ENCODE data around the gene MRPL1. TPM values are rescaled to one million over a fixed set of nuclear protein-coding genes. Genes with fewer than 3 reads are reported as not detected.

Gene MRPL1
- total RNA-seq, 1 experiment from 2014 or later: 18.3 TPM

- ChIA-PET CTCF (no interaction called here), POLR2A (no interaction called here)
- H3K4me3 ChIP-seq (ENCODE audit: low read depth in 2 of 2, low read length in 2 of 2): no peak overlapping the region
- H3K36me3 ChIP-seq (ENCODE audit: control insufficient read depth, insufficient read depth, low read length): peaks cover 5% of the 10 kb centered on the region; the same call in 1 of the 2 replicates
- BruUV-seq (replicated peaks): no TSS peak
- no peaks in the 10 kb centered on the region for H3K9me3 ChIP-seq (ENCODE audit: control insufficient read depth, insufficient read depth, low read depth, low read length)
- H3K27me3 ChIP-seq (ENCODE audit: control insufficient read depth, insufficient read depth, low read length): no peaks in the 10 kb centered on the region
- H3K4me1 ChIP-seq (ENCODE audit: control insufficient read depth, insufficient read depth, low read length): no peaks in the 10 kb centered on the region
- ATAC-seq: no peak
- in situ Hi-C loops (cut with HindIII; ENCODE audit: low pct_unique_long_range_greater_than_20kb, low sequenced_read_pairs): no loop called here
- H3K27ac ChIP-seq (ENCODE audit: low read length): no peak overlapping the region
- DNase-seq (ENCODE audit: low read depth, low spot score): no peak
- intact Hi-C loops (cut with micrococcal nuclease; ENCODE audit: unreplicated experiment): no loop called here
- no peak for TF ChIP-seq SIN3A (IDR thresholded peaks at IDR 0.05; ENCODE audit: borderline replicate concordance, insufficient read depth, low read depth, low read length)
- TF ChIP-seq POLR2AphosphoS5 (IDR thresholded peaks at IDR 0.05; ENCODE audit: low read depth, low read length): no peak
- TF ChIP-seq REST (IDR thresholded peaks at IDR 0.05; ENCODE audit: insufficient read depth in 1 of 2, low read depth in 2 of 2, low read length in 1 of 2): no peak
- TF ChIP-seq CTCF (IDR thresholded peaks at IDR 0.05): no peak
- TF ChIP-seq TCF7L2 (IDR thresholded peaks at IDR 0.05; ENCODE audit: low read depth, low read length): no peak
These were observed 30.8 kb downstream of the MRPL1 start for GRCh38 chr4:77893451-77893850.

GRCh38 chr4:77899607-77900006 is 37.0 kb downstream of the MRPL1 start:
- Histone ChIP-seq H3K9me3 (ENCODE audit: control insufficient read depth, insufficient read depth, low read depth, low read length) (no peaks in the 10 kb centered on the region), H3K4me3 (ENCODE audit: low read depth in 2 of 2, low read length in 2 of 2) (no peak overlapping the region), H3K27ac (ENCODE audit: low read length) (no peak overlapping the region), H3K27me3 (ENCODE audit: control insufficient read depth, insufficient read depth, low read length) (no peaks in the 10 kb centered on the region), H3K4me1 (ENCODE audit: control insufficient read depth, insufficient read depth, low read length) (no peaks in the 10 kb centered on the region), H3K36me3 (ENCODE audit: control insufficient read depth, insufficient read depth, low read length) (peaks cover 2% of the 10 kb centered on the region; the same call in 1 of the 2 replicates)
- CTCF ChIA-PET: no interaction called here
- BruUV-seq (replicated peaks): no TSS peak
- DNase-seq (ENCODE audit: low read depth, low spot score) (no peak), ATAC-seq (no peak)
- TF ChIP-seq CTCF (IDR thresholded peaks at IDR 0.05) (no peak), REST (IDR thresholded peaks at IDR 0.05; ENCODE audit: insufficient read depth in 1 of 2, low read depth in 2 of 2, low read length in 1 of 2) (no peak), TCF7L2 (IDR thresholded peaks at IDR 0.05; ENCODE audit: low read depth, low read length) (no peak), SIN3A (IDR thresholded peaks at IDR 0.05; ENCODE audit: borderline replicate concordance, insufficient read depth, low read depth, low read length) (no peak), POLR2AphosphoS5 (IDR thresholded peaks at IDR 0.05; ENCODE audit: low read depth, low read length) (no peak)
- POLR2A ChIA-PET: no interaction called here
- in situ Hi-C loops (cut with HindIII; ENCODE audit: low pct_unique_long_range_greater_than_20kb, low sequenced_read_pairs): no loop called here
- intact Hi-C loops (cut with micrococcal nuclease; ENCODE audit: unreplicated experiment): no loop called here

All from Panc1 (cell line).